ENCODE results near the gene SMPD1.

Gene SMPD1
- total RNA-seq, result 19.3 to 26.6 reads per million in 2 donors

DNA sequence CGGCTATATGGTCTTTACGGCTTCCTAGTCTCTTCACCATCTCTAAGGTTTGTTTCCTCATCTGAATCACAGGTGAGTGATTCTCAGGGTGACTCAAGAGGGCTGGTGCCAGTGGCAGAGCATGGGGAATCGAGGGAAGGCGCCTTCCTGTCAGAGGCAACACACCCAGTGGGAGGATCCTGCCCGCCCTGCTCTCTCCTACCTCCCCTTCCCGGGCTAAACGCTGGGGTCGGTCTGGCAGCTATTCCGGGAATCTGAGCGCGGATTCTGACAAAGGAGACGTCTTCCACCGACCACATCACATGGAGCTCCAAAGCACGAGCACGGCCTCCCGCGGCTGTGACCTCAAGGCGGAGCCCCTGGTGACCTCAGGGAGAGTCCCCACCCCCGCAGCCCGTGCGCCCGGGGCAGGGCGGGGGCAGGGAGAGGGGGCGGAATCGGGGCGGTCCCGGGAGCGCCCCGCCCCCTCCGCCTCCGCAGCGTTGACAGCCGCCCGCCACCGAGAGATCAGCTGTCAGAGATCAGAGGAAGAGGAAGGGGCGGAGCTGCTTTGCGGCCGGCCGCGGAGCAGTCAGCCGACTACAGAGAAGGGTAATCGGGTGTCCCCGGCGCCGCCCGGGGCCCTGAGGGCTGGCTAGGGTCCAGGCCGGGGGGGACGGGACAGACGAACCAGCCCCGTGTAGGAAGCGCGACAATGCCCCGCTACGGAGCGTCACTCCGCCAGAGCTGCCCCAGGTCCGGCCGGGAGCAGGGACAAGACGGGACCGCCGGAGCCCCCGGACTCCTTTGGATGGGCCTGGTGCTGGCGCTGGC lies at the start of gene SMPD1:
SMPD1 (plus strand) TSS at position 570 of the 813 bp plus-strand sequence; CDS start at position 695, 125 bp downstream.
- DNase-seq, result peak; percentile 85 to 96 (median 92)

- no peak for DNase-seq
These were observed 44.9 kb upstream of the SMPD1 start for GRCh38 chr11:6345366-6345765.

GRCh38 chr11:6350043-6350442 lies 40.2 kb upstream of the SMPD1 start:
- DNase-seq, result no peak

DNA sequence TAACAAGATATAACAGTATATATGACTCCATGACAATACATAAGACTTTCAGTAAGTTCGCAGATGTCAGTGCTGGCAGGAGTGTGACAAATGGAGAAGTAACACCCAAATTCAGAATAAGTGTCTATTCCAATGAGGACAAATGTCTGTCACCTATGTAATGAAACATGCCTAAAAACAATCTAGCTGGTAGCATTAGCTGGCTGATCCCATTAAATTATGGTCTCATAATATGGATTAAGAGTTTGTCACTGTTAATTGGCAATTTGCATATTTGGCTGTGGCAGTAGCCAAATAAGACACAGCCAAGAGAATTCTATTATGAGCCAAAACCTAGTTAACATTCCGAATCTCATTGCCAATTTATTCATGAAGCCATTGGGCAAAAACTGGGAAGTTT lies 39.8 kb upstream of the SMPD1 start:
- DNase-seq, result no peak

DNA sequence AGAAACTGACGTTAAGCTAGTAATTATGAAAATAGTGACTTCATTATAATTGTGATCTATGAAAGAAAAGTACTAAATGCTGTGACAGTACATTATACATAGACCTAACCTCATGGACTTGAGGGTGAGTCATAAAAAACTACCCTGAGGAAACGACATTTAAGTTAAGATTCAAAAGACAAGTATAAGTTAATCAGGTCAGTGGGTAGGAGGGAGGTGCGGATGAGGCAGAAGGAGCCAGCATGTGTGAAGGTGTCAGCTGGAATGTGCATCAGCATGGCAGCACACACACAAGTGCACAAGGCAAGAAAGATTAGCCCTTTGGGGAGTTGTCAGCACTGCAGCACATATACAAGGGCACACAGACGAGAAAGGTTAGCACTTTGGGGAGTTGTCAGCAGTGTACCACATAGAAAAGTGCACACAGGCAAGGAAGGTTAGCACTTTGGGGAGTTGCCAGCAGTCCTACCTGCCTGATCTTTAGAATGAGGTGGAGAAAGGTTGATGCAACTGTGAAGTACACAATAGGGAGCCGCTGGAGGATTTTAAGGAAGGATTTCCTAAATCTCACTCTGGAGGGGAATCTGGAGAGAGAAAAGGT lies 38.4 kb upstream of the SMPD1 start:
- DNase-seq, result peak in 1 of 5 experiments; percentile 55

DNA sequence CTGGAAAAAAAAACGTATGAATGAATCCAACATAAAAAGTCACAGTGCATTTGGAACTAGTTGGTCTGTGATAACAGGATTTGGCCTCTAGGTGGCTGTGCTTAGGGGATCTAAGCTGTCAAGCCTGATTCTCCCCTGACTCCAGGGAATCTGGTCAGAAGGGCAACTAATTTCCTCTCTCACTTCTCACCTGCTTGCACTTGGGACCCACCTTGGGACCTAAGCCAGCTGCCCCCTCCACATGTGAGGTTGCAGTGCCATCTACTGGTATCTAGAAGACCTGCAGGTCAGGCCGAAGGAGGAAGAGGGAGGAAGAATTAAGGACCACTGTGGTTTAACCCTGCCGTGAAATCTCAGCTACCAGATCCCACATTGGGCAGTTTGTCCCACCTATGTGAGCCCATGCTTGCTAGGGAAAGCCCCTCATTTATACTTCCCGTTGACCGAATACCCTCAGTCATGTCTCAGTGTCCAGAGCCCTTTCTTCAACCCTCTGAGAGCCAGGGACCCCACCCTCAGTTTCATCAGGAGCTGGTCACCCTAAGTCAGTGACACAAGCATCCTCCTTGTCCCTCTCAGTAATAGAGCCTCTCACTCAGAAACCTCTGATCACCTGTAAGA lies 36.8 kb upstream of the SMPD1 start:
- peak in 4 of 5 experiments; percentile 21 to 58 (median 34) for DNase-seq

GRCh38 chr11:6354651-6355485 lies 35.4 kb upstream of the SMPD1 start:
- no peak for DNase-seq

- DNase-seq, result no peak
These were observed 33.7 kb upstream of the SMPD1 start for GRCh38 chr11:6356503-6357055.

GRCh38 chr11:6357222-6357621 lies 33.1 kb upstream of the SMPD1 start:
- DNase-seq, result peak in 1 of 5 experiments; percentile 9

DNA sequence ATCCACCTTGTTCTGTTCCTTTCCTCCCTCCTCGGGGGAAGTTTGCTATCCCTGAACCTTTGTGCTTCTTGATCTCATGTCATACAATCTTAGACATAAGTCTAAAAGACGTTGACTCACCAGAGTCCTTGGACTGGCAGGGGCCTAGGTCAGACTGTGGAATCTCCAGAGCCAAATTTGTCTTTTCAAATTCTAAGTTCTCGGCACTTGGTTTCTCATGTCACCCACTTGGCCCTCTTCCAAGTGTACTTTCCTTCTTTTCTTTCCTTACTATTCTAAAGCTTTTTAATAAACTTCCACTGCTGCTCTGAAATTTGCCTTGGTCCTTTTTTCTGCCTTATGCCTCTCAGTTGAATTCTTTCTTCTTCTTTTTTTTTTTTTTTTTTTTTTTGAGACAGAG lies 30.1 kb upstream of the SMPD1 start:
- DNase-seq, result no peak

DNA sequence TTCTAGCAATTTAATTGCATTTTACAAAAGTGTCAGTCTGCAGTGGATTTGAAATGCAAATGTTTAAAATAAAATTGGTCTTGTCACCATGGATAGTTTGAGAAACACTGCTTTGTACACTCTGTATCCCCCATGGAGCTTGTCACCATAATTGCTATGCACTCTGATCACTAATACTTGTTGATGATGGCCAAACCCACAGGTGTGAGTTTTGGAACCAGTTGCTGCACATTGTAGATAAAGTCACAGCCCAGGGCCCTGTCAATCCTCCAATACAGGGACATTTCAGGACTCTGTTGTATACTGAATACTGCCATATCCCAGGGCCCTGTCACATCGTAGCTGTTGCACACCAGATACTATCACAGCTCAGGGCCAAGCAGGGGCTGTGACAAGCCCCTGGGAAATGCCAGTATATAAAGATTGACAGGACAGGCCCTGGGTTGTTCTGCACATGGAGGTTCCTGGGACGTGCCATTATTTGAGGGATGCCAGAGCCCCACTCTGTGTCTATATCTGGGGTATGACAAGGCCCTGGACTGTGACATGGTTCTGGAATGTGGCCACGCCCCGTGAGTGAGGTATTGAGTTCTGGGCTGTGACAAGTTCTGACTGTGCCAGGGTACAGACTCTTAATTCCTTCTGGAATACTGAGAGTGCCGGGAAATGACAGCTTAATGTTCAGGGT lies 27.9 kb upstream of the SMPD1 start:
- no peak for DNase-seq

DNA sequence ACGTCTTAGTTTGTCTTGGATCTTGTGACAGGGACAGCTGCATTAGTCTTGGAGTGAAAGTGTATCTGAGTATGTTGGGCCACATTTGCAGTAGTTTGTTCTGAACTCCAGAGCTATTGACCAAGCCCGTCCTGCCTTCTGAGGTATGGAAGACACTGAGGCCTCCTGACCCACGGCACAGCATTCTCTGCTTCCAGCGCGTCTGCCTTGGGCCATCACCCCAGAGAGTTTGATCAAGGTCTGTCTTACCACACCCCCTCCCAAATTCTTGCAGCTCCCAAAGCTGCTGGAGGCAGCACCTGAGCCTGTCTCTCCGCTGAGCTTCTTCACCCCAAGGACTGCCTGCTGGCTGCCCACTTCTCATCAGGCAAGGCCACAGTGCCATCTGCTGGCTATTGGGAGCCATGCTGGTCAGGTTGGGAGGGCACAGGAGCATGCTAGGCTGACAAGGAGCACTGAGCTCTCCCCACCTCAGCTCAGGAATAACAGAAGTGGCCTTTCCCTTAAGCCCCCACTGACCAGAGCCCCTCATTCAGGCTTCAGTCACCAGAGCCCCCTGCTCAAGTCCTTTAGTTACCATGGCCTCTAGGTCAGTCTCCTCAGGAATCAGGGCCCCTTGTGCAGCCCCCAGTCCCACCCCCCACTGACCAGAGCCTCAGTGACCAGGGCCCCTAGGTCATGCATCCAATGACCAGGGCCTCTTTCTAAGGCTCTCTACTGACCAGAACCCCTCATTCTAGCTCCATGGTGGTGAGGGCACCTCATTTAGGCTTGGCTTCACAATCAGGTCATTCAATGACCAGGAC lies 27.2 kb upstream of the SMPD1 start:
- DNase-seq, result peak in 4 of 5 experiments; percentile 13 to 73 (median 48)

DNA sequence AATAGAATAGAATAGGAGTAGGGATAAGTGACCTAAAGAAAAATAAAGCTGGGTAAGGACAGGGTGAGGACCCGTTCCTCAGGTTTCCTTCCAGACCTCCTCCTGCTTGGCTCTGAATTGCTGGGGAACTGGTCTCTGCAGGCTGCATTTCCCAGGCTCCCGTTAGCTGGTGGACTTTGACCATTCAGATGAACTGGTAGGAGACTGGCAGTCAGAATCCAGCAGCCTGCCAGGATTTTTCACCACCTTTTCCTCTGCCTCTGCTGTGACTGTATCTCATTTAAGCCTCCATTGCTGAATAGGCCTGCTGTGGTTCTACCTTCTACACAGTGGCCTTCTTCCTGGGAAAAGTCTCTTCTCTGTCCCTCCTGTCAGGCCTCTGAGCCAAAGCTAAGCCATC lies 24.6 kb upstream of the SMPD1 start:
- no peak for DNase-seq

DNA sequence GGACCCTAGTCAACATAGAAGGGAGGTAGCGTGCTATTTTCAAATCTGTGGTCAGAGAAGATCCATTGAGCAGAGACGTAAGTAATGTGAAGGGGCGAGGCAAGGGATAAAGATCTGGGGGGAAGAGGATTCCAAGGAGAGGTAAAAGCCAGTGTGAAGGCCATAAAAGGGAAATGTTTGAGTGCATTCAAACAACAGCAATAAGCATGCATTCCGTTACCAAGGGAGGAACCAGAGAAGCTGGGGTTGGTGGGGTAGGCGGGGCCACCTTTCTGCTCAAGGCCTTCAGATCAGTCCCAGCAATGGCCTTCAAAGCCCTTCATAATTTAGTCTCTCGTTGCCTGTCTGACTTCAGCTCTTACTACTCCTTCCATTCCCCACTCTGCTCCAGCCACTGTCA lies 18.4 kb upstream of the SMPD1 start:
- no peak for DNase-seq

DNA sequence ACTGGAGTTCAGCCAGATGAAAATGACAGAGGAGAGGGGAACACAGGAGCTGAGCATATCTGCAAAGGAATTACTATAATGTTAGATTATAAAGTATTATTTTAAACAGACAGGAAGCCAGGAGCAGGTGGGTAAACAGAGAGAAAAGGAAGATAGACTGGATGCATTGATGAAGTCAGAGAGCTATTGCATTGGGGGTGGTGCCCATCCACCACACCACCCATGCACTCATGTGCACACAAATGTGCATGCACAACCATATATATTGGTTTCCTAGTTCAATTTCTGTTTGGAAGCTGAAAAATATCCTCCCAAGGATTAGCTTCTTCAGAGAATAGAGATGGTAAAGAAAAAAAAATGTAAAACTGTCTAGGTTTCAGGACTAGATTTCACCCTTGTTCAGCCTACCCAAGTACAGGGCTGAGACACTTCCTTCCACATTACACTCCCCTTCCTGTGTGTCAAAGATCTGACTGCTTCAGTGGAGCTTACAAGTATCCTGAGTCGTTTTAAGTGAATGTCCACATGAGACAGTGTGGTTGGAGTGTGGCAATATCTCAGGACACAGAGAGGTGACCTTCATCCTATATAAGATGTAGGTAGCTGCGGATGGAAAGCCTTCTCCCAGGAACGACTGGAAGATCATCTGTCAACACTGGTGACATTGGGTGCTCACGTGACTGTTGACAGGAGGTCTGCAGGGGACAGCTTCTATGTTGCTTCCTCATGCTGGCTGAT lies 12.2 kb upstream of the SMPD1 start:
- peak in 1 of 5 experiments; percentile 59 for DNase-seq

DNA sequence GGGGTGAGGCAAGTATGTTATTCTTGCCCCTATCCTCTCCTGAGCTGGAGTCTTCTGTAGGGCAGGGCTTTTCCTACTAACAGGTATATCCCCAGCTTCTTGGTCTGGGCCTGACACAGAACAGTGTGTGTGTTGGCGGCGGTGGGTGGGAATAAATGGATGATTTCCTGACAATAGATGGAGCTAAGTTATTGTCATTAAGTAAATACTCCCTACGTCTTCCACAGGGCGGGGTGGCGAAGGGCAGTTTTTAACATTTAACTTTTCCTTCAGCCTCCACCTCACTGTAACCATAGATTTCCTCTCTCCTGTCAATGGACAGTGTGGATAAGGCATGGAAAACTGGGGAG lies 11.7 kb upstream of the SMPD1 start:
- DNase-seq, result no peak

- no peak for DNase-seq
These were observed 5.1 kb upstream of the SMPD1 start for GRCh38 chr11:6385046-6385777.

- DNase-seq, result no peak
These were observed 2.3 kb upstream of the SMPD1 start for GRCh38 chr11:6387811-6388599.

- no peak for DNase-seq
These were observed 1.5 kb upstream of the SMPD1 start for GRCh38 chr11:6388748-6389147.
